Adrenal gland (tissue), 5 donors: ENCODE measurements around the gene ABHD4.

Source experiments
- POLR2A ChIP-seq, 2 donors: fragments of 450-650 bp; IDR thresholded peaks; one replicate each; pipeline ENCODE4 v1.6.1; 2017; ENCODE audit warnings: antibody characterized with exemption in 2 of 2, mild to moderate bottlenecking in 2 of 2, moderate library complexity in 1 of 2
- TF ChIP-seq, protein P1 (sequence below), 6 experiments: fragments of 450-650 bp in 4 of 6; fragments of 200-600 bp in 2 of 6; sonication (generic) in 1 of 6; IDR thresholded peaks; 1 replicate in 5 of 6; 2 replicates in 1 of 6; pipeline versions ENCODE4 v1.5.1 to v1.8.0; 2016 to 2021; ENCODE audit warnings: antibody characterized with exemption in 6 of 6, mild to moderate bottlenecking in 2 of 6, moderate library complexity in 1 of 6
- donor health status: DM: no; HTN: no; CAD: no.

DNA sequence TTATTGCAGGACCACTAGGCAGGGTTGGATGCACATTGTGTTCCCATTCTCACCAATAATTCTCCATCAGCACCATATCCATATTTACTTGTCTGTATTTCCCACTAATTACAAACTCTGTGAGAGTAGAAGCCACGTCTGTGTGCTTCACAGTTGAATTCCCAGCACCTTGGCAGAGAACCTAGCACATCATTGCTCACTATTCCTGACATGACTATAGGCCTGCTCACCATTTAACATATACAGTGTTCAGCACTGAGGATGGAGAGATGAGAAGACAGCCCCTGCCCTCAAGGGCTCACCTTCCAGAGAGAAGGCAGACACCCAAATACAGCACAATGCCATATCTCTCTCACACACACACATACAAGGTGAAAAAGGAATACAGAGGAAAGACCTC, 14.1 kb upstream of the ABHD4 start:
- TF ChIP-seq, protein P1, sequence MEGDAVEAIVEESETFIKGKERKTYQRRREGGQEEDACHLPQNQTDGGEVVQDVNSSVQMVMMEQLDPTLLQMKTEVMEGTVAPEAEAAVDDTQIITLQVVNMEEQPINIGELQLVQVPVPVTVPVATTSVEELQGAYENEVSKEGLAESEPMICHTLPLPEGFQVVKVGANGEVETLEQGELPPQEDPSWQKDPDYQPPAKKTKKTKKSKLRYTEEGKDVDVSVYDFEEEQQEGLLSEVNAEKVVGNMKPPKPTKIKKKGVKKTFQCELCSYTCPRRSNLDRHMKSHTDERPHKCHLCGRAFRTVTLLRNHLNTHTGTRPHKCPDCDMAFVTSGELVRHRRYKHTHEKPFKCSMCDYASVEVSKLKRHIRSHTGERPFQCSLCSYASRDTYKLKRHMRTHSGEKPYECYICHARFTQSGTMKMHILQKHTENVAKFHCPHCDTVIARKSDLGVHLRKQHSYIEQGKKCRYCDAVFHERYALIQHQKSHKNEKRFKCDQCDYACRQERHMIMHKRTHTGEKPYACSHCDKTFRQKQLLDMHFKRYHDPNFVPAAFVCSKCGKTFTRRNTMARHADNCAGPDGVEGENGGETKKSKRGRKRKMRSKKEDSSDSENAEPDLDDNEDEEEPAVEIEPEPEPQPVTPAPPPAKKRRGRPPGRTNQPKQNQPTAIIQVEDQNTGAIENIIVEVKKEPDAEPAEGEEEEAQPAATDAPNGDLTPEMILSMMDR (IDR thresholded peaks at IDR 0.05): no peak
- TF ChIP-seq POLR2A (IDR thresholded peaks at IDR 0.05): no peak
